ENCODE data around the gene METTL15.
A peak's percentile ranks its signal among the peaks of the same experiment; 100 is the strongest.
"Not testable (repeated sequence)": the region's sequence is repeated elsewhere in the genome, so short reads cannot be mapped to it uniquely, and the experiment has no call there.

Gene METTL15

GRCh38 chr11:28315440-28315839 lies 207.3 kb downstream of the METTL15 start:
- no peak overlapping the region for H3K4me3 ChIP-seq (replicated peaks; ENCODE audit: low read depth, low read length)
- DNase-seq (ENCODE audit: low read depth) = no peak
- no peak for TF ChIP-seq CTCF (IDR thresholded peaks at IDR 0.05; ENCODE audit: low read length, missing control alignments)

GRCh38 chr11:28318871-28319270 lies 210.7 kb downstream of the METTL15 start:
- no peak for DNase-seq (ENCODE audit: low read depth)
- TF ChIP-seq CTCF (IDR thresholded peaks at IDR 0.05; ENCODE audit: low read length, missing control alignments) = no peak
- H3K4me3 ChIP-seq (replicated peaks; ENCODE audit: low read depth, low read length) = no peak overlapping the region

GRCh38 chr11:28323621-28324020 lies 215.4 kb downstream of the METTL15 start:
- no peak overlapping the region for H3K4me3 ChIP-seq (replicated peaks; ENCODE audit: low read depth, low read length)
- no peak for TF ChIP-seq CTCF (IDR thresholded peaks at IDR 0.05; ENCODE audit: low read length, missing control alignments)
- no peak for DNase-seq (ENCODE audit: low read depth)

GRCh38 chr11:28332393-28332792 lies 224.2 kb downstream of the METTL15 start:
- not testable (repeated sequence) for DNase-seq (ENCODE audit: low read depth); H3K4me3 ChIP-seq (replicated peaks; ENCODE audit: low read depth, low read length)

GRCh38 chr11:28337701-28338100 lies 229.5 kb downstream of the METTL15 start:
- no peak for TF ChIP-seq CTCF (IDR thresholded peaks at IDR 0.05; ENCODE audit: low read length, missing control alignments)
- no peak overlapping the region for H3K4me3 ChIP-seq (replicated peaks; ENCODE audit: low read depth, low read length)
- DNase-seq (ENCODE audit: low read depth) = peak; percentile 16

- DNase-seq (ENCODE audit: low read depth) = no peak
- no peak for TF ChIP-seq CTCF (IDR thresholded peaks at IDR 0.05; ENCODE audit: low read length, missing control alignments)
- H3K4me3 ChIP-seq (replicated peaks; ENCODE audit: low read depth, low read length) = no peak overlapping the region
These were observed 230.2 kb downstream of the METTL15 start for GRCh38 chr11:28338371-28338770.

GRCh38 chr11:28339488-28339887 lies 231.3 kb downstream of the METTL15 start:
- no peak for DNase-seq (ENCODE audit: low read depth)
- no peak for TF ChIP-seq CTCF (IDR thresholded peaks at IDR 0.05; ENCODE audit: low read length, missing control alignments)
- H3K4me3 ChIP-seq (replicated peaks; ENCODE audit: low read depth, low read length) = no peak overlapping the region

- peak; percentile 41 for DNase-seq (ENCODE audit: low read depth)
- no peak for TF ChIP-seq CTCF (IDR thresholded peaks at IDR 0.05; ENCODE audit: low read length, missing control alignments)
- no peak overlapping the region for H3K4me3 ChIP-seq (replicated peaks; ENCODE audit: low read depth, low read length)
These were observed 234.5 kb downstream of the METTL15 start for GRCh38 chr11:28342716-28343115.

Measured in fibroblast of pulmonary artery (primary cell).